GM23338 (cell line): ENCODE results near the gene PFKFB3. TPM values are rescaled to one million over a fixed set of nuclear protein-coding genes. Genes with fewer than 3 reads are reported as not detected.

Source experiments
- ATAC-seq: fragments of 200-7000 bp; cut with Tn5 transposase; 3 replicates; pipeline ENCODE4 v1.9.1; 2020
- DNase-seq: peaks from one replicate; pipeline ENCODE4 v3.0.0-alpha.2; 2015; ENCODE audit warnings: low spot score
- H2AFZ ChIP-seq: fragments of 200-600 bp; sonication (generic); 2 replicates; pipeline ENCODE4 v1.8.0; 2016; ENCODE audit warnings: antibody characterized with exemption, mild to moderate bottlenecking, moderate library complexity
- H3F3A ChIP-seq: fragments of 200-600 bp; sonication (generic); replicated peaks from 2 replicates; pipeline ENCODE4 v1.8.0; 2017; ENCODE audit warnings: antibody characterized with exemption, mixed run types, low read depth
- H3K27ac ChIP-seq: fragments of 200-600 bp; sonication (generic); 2 replicates; pipeline ENCODE4 v1.6.1; 2016; ENCODE audit warnings: low read depth
- H3K27me3 ChIP-seq: fragments of 200-600 bp; sonication (generic); 2 replicates; pipeline ENCODE4 v1.8.0; 2016; ENCODE audit warnings: mild to moderate bottlenecking, mixed run types, moderate library complexity; ENCODE audit not compliant: insufficient read depth
- H3K36me3 ChIP-seq: fragments of 200-600 bp; sonication (generic); 2 replicates; pipeline ENCODE4 v1.8.0; 2016; ENCODE audit warnings: mild to moderate bottlenecking; ENCODE audit not compliant: insufficient read depth
- H3K4me1 ChIP-seq: fragments of 200-600 bp; sonication (generic); 2 replicates; pipeline ENCODE4 v1.8.0; 2016; ENCODE audit warnings: mild to moderate bottlenecking, moderate library complexity; ENCODE audit not compliant: insufficient read depth
- H3K4me2 ChIP-seq: fragments of 200-600 bp; sonication (generic); 2 replicates; pipeline ENCODE4 v1.7.1; 2017; ENCODE audit warnings: mixed run types
- H3K4me3 ChIP-seq: fragments of 200-600 bp; sonication (generic); 2 replicates; pipeline ENCODE4 v1.6.1; 2016; ENCODE audit warnings: mixed run types
- H3K79me2 ChIP-seq: fragments of 200-600 bp; sonication (generic); replicated peaks from 2 replicates; pipeline ENCODE4 v1.8.0; 2017; ENCODE audit warnings: mild to moderate bottlenecking; ENCODE audit not compliant: insufficient read depth
- H3K9me2 ChIP-seq: fragments of 200-600 bp; sonication (generic); 2 replicates; pipeline ENCODE4 v1.8.0; 2017; ENCODE audit not compliant: insufficient read depth
- H4K20me1 ChIP-seq: fragments of 200-600 bp; sonication (generic); replicated peaks from 2 replicates; pipeline ENCODE4 v1.8.0; 2017; ENCODE audit warnings: mild to moderate bottlenecking; ENCODE audit not compliant: insufficient read depth
- H3K27ac Mint-ChIP-seq: 2 replicates; pipeline ENCODE4 v1.8.0; 2020; ENCODE audit warnings: inconsistent platforms, mild to moderate bottlenecking, moderate library complexity, mixed read lengths
- H3K27me3 Mint-ChIP-seq: 3 replicates; pipeline ENCODE4 v1.8.0; 2022; ENCODE audit warnings: low read depth, mild to moderate bottlenecking, moderate library complexity, mixed read lengths, inconsistent platforms; ENCODE audit not compliant: insufficient read depth, poor library complexity
- H3K36me3 Mint-ChIP-seq: 3 replicates; pipeline ENCODE4 v1.8.0; 2021; ENCODE audit warnings: low read depth, mild to moderate bottlenecking, inconsistent platforms, moderate library complexity, mixed read lengths
- H3K4me1 Mint-ChIP-seq: 3 replicates; pipeline ENCODE4 v1.8.0; 2020; ENCODE audit warnings: mild to moderate bottlenecking, inconsistent platforms, mixed read lengths
- H3K4me3 Mint-ChIP-seq: 3 replicates; pipeline ENCODE4 v1.8.0; 2021; ENCODE audit warnings: moderate library complexity, mild to moderate bottlenecking, inconsistent platforms, mixed read lengths
- H3K9me3 Mint-ChIP-seq: 3 replicates; pipeline ENCODE4 v1.8.0; 2020; ENCODE audit warnings: moderate library complexity, mild to moderate bottlenecking, inconsistent platforms, mixed read lengths
- CREB1 ChIP-seq: fragments of 250-450 bp; sonication (Bioruptor Pico); IDR thresholded peaks from 2 replicates; pipeline ENCODE4 v1.5.0; 2020; ENCODE audit warnings: low read depth, mild to moderate bottlenecking, moderate library complexity
- CTCF ChIP-seq, 2 experiments: fragments of 200-600 bp in 1 of 2; sonication (generic) in 1 of 2; conservative IDR thresholded peaks; 2 replicates each; pipeline versions ENCODE4 v1.5.1 to v1.6.1; 2016 to 2017; ENCODE audit warnings: antibody characterized with exemption in 2 of 2, low read depth in 2 of 2, mild to moderate bottlenecking in 2 of 2, moderate library complexity in 1 of 2
- EZH2 ChIP-seq: fragments of 200-600 bp; sonication (generic); IDR thresholded peaks from one replicate; pipeline ENCODE4 v1.8.0; 2017; ENCODE audit warnings: antibody characterized with exemption, mild to moderate bottlenecking, low read depth; ENCODE audit not compliant: unreplicated experiment
- REST ChIP-seq: IDR thresholded peaks from one replicate; pipeline ENCODE4 v1.6.1; 2018; ENCODE audit warnings: antibody characterized with exemption; ENCODE audit not compliant: unreplicated experiment
- ZNF462 ChIP-seq: fragments of 250-450 bp; sonication (Bioruptor Pico); IDR thresholded peaks from 2 replicates; pipeline ENCODE4 v1.5.0; 2020; ENCODE audit warnings: mild to moderate bottlenecking, moderate library complexity
- polyA plus RNA-seq: library from polyadenylated mRNA; unstranded; fragments of >200 nt; fragmentation: Nextera tagmentation; extraction: Ambion mirVana; gene quantifications from 2 replicates; pipeline ENCODE4 v1.2.1, GENCODE V29; 2016
- total RNA-seq: library from RNA; depleted of rRNA; stranded (reverse); fragments of >200 nt; shearing (Covaris generic); gene quantifications from 2 replicates; pipeline ENCODE4 v1.2.3, GENCODE V29; 2014

The PFKFB3 gene
- total and polyA plus RNA-seq, 2 experiments from 2014 or later: 9.5 to 26.8 TPM

GRCh38 chr10:6219494-6219836 lies 16.7 kb downstream of the PFKFB3 start:
- peaks cover 37% of the 10 kb centered on the region for H3K36me3 ChIP-seq
- Mint-ChIP-seq H3K36me3 (peaks cover 82% of the 10 kb centered on the region), H3K4me3 (no peak overlapping the region), H3K27ac (no peak overlapping the region), H3K4me1 (no peaks in the 10 kb centered on the region), H3K9me3 (no peaks in the 10 kb centered on the region), H3K27me3 (peaks cover 9% of the 10 kb centered on the region)
- TF ChIP-seq ZNF462 (no peak), EZH2 (no peak), CTCF (conservative IDR thresholded peaks at IDR 0.05; ENCODE audit: low read depth in 2 of 2) (no peak), REST (no peak), CREB1 (CRISPR knock-in tag) (no peak)
- no peak overlapping the region for H3K4me3 ChIP-seq
- H3F3A ChIP-seq: no peaks in the 10 kb centered on the region
- ATAC-seq (no peak), DNase-seq (no peak)
- H3K4me2 ChIP-seq: no peak overlapping the region
- H3K4me1 ChIP-seq: no peaks in the 10 kb centered on the region
- no peaks in the 10 kb centered on the region for H3K9me2 ChIP-seq
- H3K79me2 ChIP-seq: no peaks in the 10 kb centered on the region
- H3K27me3 ChIP-seq: no peaks in the 10 kb centered on the region
- H4K20me1 ChIP-seq: peaks cover 3% of the 10 kb centered on the region; the same call in 1 of the 2 replicates
- H2AFZ ChIP-seq: no peak overlapping the region
- H3K27ac ChIP-seq: no peak overlapping the region
